GOT3 (cell line): Measurements from ENCODE around the gene CCSER2.

Experiments used
- DNase-seq: peaks from one replicate; lab custom pipeline; 2025; ENCODE audit warnings: mixed read lengths; lab: John Stamatoyannopoulos, UW

CCSER2 gene

GRCh38 chr10:84348447-84348846, 20.1 kb downstream of the CCSER2 start:
- no peak for DNase-seq

- no peak for DNase-seq
These were observed 20.5 kb downstream of the CCSER2 start for GRCh38 chr10:84348860-84349259.

GRCh38 chr10:84352251-84352842, 24.0 kb downstream of the CCSER2 start:
- no peak for DNase-seq

- no peak for DNase-seq
These were observed 24.8 kb downstream of the CCSER2 start for GRCh38 chr10:84353052-84353803.

- no peak for DNase-seq
These were observed 26.2 kb downstream of the CCSER2 start for GRCh38 chr10:84354623-84355022.

- DNase-seq = no peak
These were observed 26.7 kb downstream of the CCSER2 start for GRCh38 chr10:84355106-84355505.

- no peak for DNase-seq
These were observed 28.5 kb downstream of the CCSER2 start for GRCh38 chr10:84356928-84357327.

- no peak for DNase-seq
These were observed 30.4 kb downstream of the CCSER2 start for GRCh38 chr10:84358743-84359142.

GRCh38 chr10:84360637-84361365, 32.4 kb downstream of the CCSER2 start:
- no peak for DNase-seq

GRCh38 chr10:84365335-84365881, 37.0 kb downstream of the CCSER2 start:
- DNase-seq = no peak

- DNase-seq = no peak
These were observed 37.7 kb downstream of the CCSER2 start for GRCh38 chr10:84366041-84366440.

GRCh38 chr10:84367256-84367655, 38.9 kb downstream of the CCSER2 start:
- no peak for DNase-seq

GRCh38 chr10:84368828-84369227, 40.4 kb downstream of the CCSER2 start:
- no peak for DNase-seq

- DNase-seq = no peak
These were observed 41.9 kb downstream of the CCSER2 start for GRCh38 chr10:84370283-84370682.

GRCh38 chr10:84371944-84372343, 43.6 kb downstream of the CCSER2 start:
- DNase-seq = no peak

- no peak for DNase-seq
These were observed 44.6 kb downstream of the CCSER2 start for GRCh38 chr10:84373000-84373399.

GRCh38 chr10:84374455-84374854, 46.1 kb downstream of the CCSER2 start:
- no peak for DNase-seq

GRCh38 chr10:84375011-84375410, 46.6 kb downstream of the CCSER2 start:
- no peak for DNase-seq

- no peak for DNase-seq
These were observed 47.5 kb downstream of the CCSER2 start for GRCh38 chr10:84375881-84376280.

- DNase-seq = no peak
These were observed 59.8 kb downstream of the CCSER2 start for GRCh38 chr10:84388148-84388547.

- no peak for DNase-seq
These were observed 62.0 kb downstream of the CCSER2 start for GRCh38 chr10:84390364-84390763.

- DNase-seq = no peak
These were observed 62.9 kb downstream of the CCSER2 start for GRCh38 chr10:84391326-84391725.

GRCh38 chr10:84392181-84392580, 63.8 kb downstream of the CCSER2 start:
- DNase-seq = no peak
